ENCODE data around the gene TMEM163.

The TMEM163 gene

GRCh38 chr2:134583997-134584520, 134.7 kb downstream of the TMEM163 start:
- DNase-seq (ENCODE audit: low read depth) = no peak
- no peak overlapping the region for H3K4me3 ChIP-seq (ENCODE audit: low read depth, low read length)
- TF ChIP-seq CTCF (conservative IDR thresholded peaks at IDR 0.05; ENCODE audit: low read depth, low read length) = no peak

- no peak for TF ChIP-seq CTCF (conservative IDR thresholded peaks at IDR 0.05; ENCODE audit: low read depth, low read length)
- no peak for DNase-seq (ENCODE audit: low read depth)
Measured at GRCh38 chr2:134583462-134583861, 135.3 kb downstream of the TMEM163 start.

GRCh38 chr2:134582547-134582899, 136.3 kb downstream of the TMEM163 start:
- H3K4me3 ChIP-seq (ENCODE audit: low read depth, low read length) = no peak overlapping the region
- no peak for DNase-seq (ENCODE audit: low read depth)
- TF ChIP-seq CTCF (conservative IDR thresholded peaks at IDR 0.05; ENCODE audit: low read depth, low read length) = no peak

More at GRCh38 chr2:134583462-134583861, 135.3 kb downstream of the TMEM163 start:
- H3K4me3 ChIP-seq (ENCODE audit: low read depth, low read length) = no peak overlapping the region

- TF ChIP-seq CTCF (conservative IDR thresholded peaks at IDR 0.05; ENCODE audit: low read depth, low read length) = no peak
- no peak overlapping the region for H3K4me3 ChIP-seq (ENCODE audit: low read depth, low read length)
- DNase-seq (ENCODE audit: low read depth) = no peak
Measured at GRCh38 chr2:134581877-134582546, 136.8 kb downstream of the TMEM163 start.

GRCh38 chr2:134578316-134578715, 140.5 kb downstream of the TMEM163 start:
- no peak overlapping the region for H3K4me3 ChIP-seq (ENCODE audit: low read depth, low read length)
- no peak for TF ChIP-seq CTCF (conservative IDR thresholded peaks at IDR 0.05; ENCODE audit: low read depth, low read length)
- DNase-seq (ENCODE audit: low read depth) = no peak

GRCh38 chr2:134576478-134576877, 142.3 kb downstream of the TMEM163 start:
- no peak for TF ChIP-seq CTCF (conservative IDR thresholded peaks at IDR 0.05; ENCODE audit: low read depth, low read length)
- H3K4me3 ChIP-seq (ENCODE audit: low read depth, low read length) = no peak overlapping the region
- no peak for DNase-seq (ENCODE audit: low read depth)

GRCh38 chr2:134575888-134576287, 142.9 kb downstream of the TMEM163 start:
- H3K4me3 ChIP-seq (ENCODE audit: low read depth, low read length) = no peak overlapping the region
- no peak for TF ChIP-seq CTCF (conservative IDR thresholded peaks at IDR 0.05; ENCODE audit: low read depth, low read length)
- DNase-seq (ENCODE audit: low read depth) = no peak
